ENCODE results near the gene RPL26. TPM values are rescaled to one million over a fixed set of nuclear protein-coding genes. Genes with fewer than 3 reads are reported as not detected.

RPL26 gene
- total and polyA plus RNA-seq, 2 donors (not counting 1 experiment from before 2014, with no cell fraction given): 2,684 to 4,449 TPM

- Histone ChIP-seq H2AFZ (ENCODE audit: insufficient read depth, low read depth, low read length, poor library complexity, severe bottlenecking) (no peak overlapping the region), H3K79me2 (ENCODE audit: control insufficient read depth, insufficient read depth, low read length) (no peaks in the 10 kb centered on the region), H3K4me3 (ENCODE audit: control extremely low read depth in 1 of 5, extremely low read depth in 1 of 5, insufficient read depth in 1 of 5, low read depth in 2 of 5, low read length in 4 of 5) (no peak overlapping the region), H3K36me3 (replicated peaks in 1 of 2; ENCODE audit: control extremely low read depth in 1 of 2, control insufficient read depth in 1 of 2, extremely low read depth in 1 of 2, insufficient read depth in 2 of 2, low read length in 1 of 2) (no peaks in the 10 kb centered on the region), H3K9me3 (ENCODE audit: control extremely low read depth in 1 of 3, control insufficient read depth in 2 of 3, insufficient read depth in 1 of 3, low read length in 2 of 3) (peaks cover 0 to 1% (median 1%) of the 10 kb centered on the region in 3 donors), H3K4me2 (replicated peaks; ENCODE audit: low read depth, low read length, poor library complexity, severe bottlenecking) (no peak overlapping the region), H3K4me1 (ENCODE audit: control insufficient read depth in 2 of 2, insufficient read depth in 2 of 2, low read length in 2 of 2) (peaks cover 4 to 5% of the 10 kb centered on the region in 2 donors), H4K20me1 (ENCODE audit: control insufficient read depth, insufficient read depth, low read length, poor library complexity, severe bottlenecking) (no peaks in the 10 kb centered on the region), H3K27ac (ENCODE audit: low read length in 2 of 2) (no peak overlapping the region), H3K9ac (ENCODE audit: low read length) (no peak overlapping the region), H3K27me3 (replicated peaks in 1 of 4; ENCODE audit: control extremely low read depth in 1 of 4, control insufficient read depth in 3 of 4, insufficient read depth in 4 of 4, low read length in 3 of 4) (peaks cover 0 to 21% (median 12%) of the 10 kb centered on the region in 4 experiments)
- intact Hi-C loops (cut with micrococcal nuclease): no loop called here
- DNase-seq (no peak), ATAC-seq (ENCODE audit: low read depth) (no peak)
- ChIA-PET CTCF (interaction anchor here (0.7 kb wide), 1 partner anchor 258 kb away, joined by 4 read pairs; no protein-coding TSS in a partner anchor), POLR2A (no interaction called here)
- TF ChIP-seq EZH2 (IDR thresholded peaks at IDR 0.05; ENCODE audit: borderline replicate concordance, insufficient read depth, low read depth, low read length, poor library complexity, severe bottlenecking) (no peak), CTCF (IDR thresholded peaks at IDR 0.05) (no peak)
- peaks cover 5% of the 10 kb centered on the region for H3K4me1 Mint-ChIP-seq
- no peak overlapping the region for H3K27ac Mint-ChIP-seq
- H3K9me3 Mint-ChIP-seq (ENCODE audit: insufficient read depth): no peaks in the 10 kb centered on the region
- H3K4me3 Mint-ChIP-seq: no peak overlapping the region
- H3K27me3 Mint-ChIP-seq: peaks cover 39% of the 10 kb centered on the region
- WGBS (ENCODE audit: insufficient coverage): 91% methylated on average over 1 of the region's 2 CpGs
Observed at GRCh38 chr17:8332128-8332527, 50.9 kb downstream of the RPL26 start.

Small RNA genes within 50 kb of the gene (small RNA-seq; reads per million reads assigned to genes)
- not detected for gene RF00265 (ENCODE audit: insufficient read length, low read depth, low replicate concordance)

Other genes with a start within 250 kb of the RPL26 start
- 118 and 120 TPM in 2 replicates for gene PER1, start 230.8 kb downstream of the RPL26 start, total RNA-seq
- gene PER1, start 230.8 kb downstream of the RPL26 start, polyA plus RNA-seq: 176 and 700 TPM in 2 replicates
- 154 and 162 TPM in 2 replicates for gene VAMP2, start 220.2 kb downstream of the RPL26 start, total RNA-seq
- 209 and 291 TPM in 2 replicates for gene VAMP2, start 220.2 kb downstream of the RPL26 start, polyA plus RNA-seq
- 30.3 and 30.5 TPM in 2 replicates for gene TMEM107, start 206.8 kb downstream of the RPL26 start, total RNA-seq
- gene TMEM107, start 206.8 kb downstream of the RPL26 start, polyA plus RNA-seq: 13.3 and 34.0 TPM in 2 replicates
- gene BORCS6, start 193.0 kb downstream of the RPL26 start, total RNA-seq: 18.6 and 20.2 TPM in 2 replicates
- gene BORCS6, start 193.0 kb downstream of the RPL26 start, polyA plus RNA-seq: 4.3 and 9.7 TPM in 2 replicates
- 0.41 and 1.1 TPM in 2 replicates for gene AURKB, start 172.6 kb downstream of the RPL26 start, total RNA-seq
- 2.7 and 5.3 TPM in 2 replicates for gene AURKB, start 172.6 kb downstream of the RPL26 start, polyA plus RNA-seq
- gene CTC1, start 135.1 kb downstream of the RPL26 start, total RNA-seq: 209 TPM in 2 replicates
- gene CTC1, start 135.1 kb downstream of the RPL26 start, polyA plus RNA-seq: 263 and 267 TPM in 2 replicates
- 65.5 and 66.4 TPM in 2 replicates for gene PFAS, start 133.9 kb downstream of the RPL26 start, total RNA-seq
- 22.3 and 31.4 TPM in 2 replicates for gene PFAS, start 133.9 kb downstream of the RPL26 start, polyA plus RNA-seq
- gene RANGRF, start 94.5 kb downstream of the RPL26 start, total RNA-seq: 46.8 and 48.8 TPM in 2 replicates
- gene RANGRF, start 94.5 kb downstream of the RPL26 start, polyA plus RNA-seq: 76.1 and 83.2 TPM in 2 replicates
- 8.4 and 9.9 TPM in 2 replicates for gene SLC25A35, start 87.8 kb downstream of the RPL26 start, total RNA-seq
- gene SLC25A35, start 87.8 kb downstream of the RPL26 start, polyA plus RNA-seq: 8.9 and 12.5 TPM in 2 replicates
- gene ARHGEF15, start 73.0 kb downstream of the RPL26 start, total RNA-seq: not detected in 2 replicates
- gene ARHGEF15, start 73.0 kb downstream of the RPL26 start, polyA plus RNA-seq: not detected in 2 replicates
- not detected in 2 replicates for gene ODF4, start 43.4 kb downstream of the RPL26 start, total RNA-seq
- not detected in 2 replicates for gene ODF4, start 43.4 kb downstream of the RPL26 start, polyA plus RNA-seq
- gene RNF222, start 14.6 kb upstream of the RPL26 start, total RNA-seq: not detected in 2 replicates
- gene RNF222, start 14.6 kb upstream of the RPL26 start, polyA plus RNA-seq: 2.6 and 3.0 TPM in 2 replicates
- 108 and 122 TPM in 2 replicates for gene NDEL1, start 52.7 kb upstream of the RPL26 start, total RNA-seq
- 30.2 and 40.4 TPM in 2 replicates for gene NDEL1, start 52.7 kb upstream of the RPL26 start, polyA plus RNA-seq
- 1.7 and 1.9 TPM in 2 replicates for gene MYH10, start 247.5 kb upstream of the RPL26 start, total RNA-seq
- gene MYH10, start 247.5 kb upstream of the RPL26 start, polyA plus RNA-seq: 0.04 and 0.16 TPM in 2 replicates